A549 (cell line): ENCODE measurements around the gene RPL18.

Source experiments
- CBX8 ChIP-seq: fragments of 200-600 bp; sonication (generic); IDR thresholded peaks from 2 replicates; pipeline ENCODE4 v1.6.1; 2016
- CEBPB ChIP-seq, 2 experiments: fragments of >200 bp in 1 of 2; sonication (Bioruptor Twin) in 1 of 2; formaldehyde crosslinking in 1 of 2; IDR thresholded peaks; 2 replicates each; pipeline ENCODE4 v1.6.1; 2012 to 2016
- CHD2 ChIP-seq: fragments of 150-350 bp; IDR thresholded peaks from 2 replicates; pipeline ENCODE4 v1.6.1; 2014; ENCODE audit warnings: low read length; ENCODE audit not compliant: partially characterized antibody
- EHMT2 ChIP-seq: fragments of 200-600 bp; sonication (generic); IDR thresholded peaks from 2 replicates; pipeline ENCODE4 v1.6.1; 2016; ENCODE audit warnings: antibody characterized with exemption, low read depth, mild to moderate bottlenecking, moderate library complexity
- MYC ChIP-seq: IDR thresholded peaks from 2 replicates; pipeline ENCODE4 v1.6.1; 2012; ENCODE audit warnings: mild to moderate bottlenecking, inconsistent platforms, low read length, improper control_type of control experiment, borderline replicate concordance
- RNF2 ChIP-seq: fragments of 200-600 bp; sonication (generic); IDR thresholded peaks from 2 replicates; pipeline ENCODE4 v1.6.1; 2016; ENCODE audit warnings: low read depth, mild to moderate bottlenecking, antibody characterized with exemption, moderate library complexity, borderline replicate concordance

DNA sequence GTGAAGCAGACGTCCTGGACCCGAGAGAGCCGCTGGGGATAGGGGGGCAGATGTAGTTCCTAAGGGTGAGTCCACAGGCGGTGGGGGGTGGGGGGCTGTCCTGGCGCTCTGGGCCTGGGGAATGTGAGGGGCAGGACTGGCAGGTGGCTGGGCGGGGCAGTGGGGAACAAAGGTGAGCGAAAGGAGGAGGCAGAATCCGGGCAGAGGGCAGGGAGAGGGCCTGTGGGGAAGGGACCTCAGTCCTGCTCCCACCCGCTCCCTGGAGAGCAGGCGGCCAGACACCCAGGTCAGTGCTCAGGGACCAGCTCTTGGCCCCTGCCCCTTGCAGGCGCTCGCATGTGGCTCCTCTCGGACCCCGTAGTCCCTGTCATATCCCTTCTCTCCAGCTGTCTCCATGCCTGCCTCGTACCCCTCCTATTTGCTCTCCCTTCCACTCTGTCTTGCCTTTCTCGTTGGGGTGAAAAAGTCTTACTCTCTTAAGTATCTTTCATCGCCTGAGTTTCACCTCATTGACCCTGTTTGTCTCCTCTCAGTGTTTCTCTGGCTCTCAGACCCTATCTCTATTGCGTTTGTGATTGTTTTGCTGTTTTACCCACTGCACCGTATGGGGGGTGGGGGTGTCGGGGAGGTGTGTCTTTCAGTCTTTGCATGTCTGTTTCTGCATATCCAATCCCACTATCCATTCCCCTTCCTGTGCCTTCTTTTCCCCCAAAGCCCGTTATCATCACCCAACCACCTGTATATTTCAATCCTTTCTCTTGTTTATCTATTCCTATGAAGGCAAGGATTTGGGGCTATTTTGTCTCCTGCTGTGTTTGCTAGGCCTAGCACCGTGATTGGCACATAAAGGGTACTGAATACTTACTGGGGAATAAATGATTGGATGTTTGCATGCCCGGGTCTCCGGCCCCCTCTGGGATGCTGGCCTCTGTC is 6.1 kb upstream of the RPL18 start:
- no peak for TF ChIP-seq RNF2
- TF ChIP-seq CBX8: no peak
- no peak for TF ChIP-seq MYC
- TF ChIP-seq CEBPB (IDR thresholded peaks at IDR 0.05): no peak
- TF ChIP-seq EHMT2: no peak
- TF ChIP-seq CHD2: no peak
